Vagina (tissue), 2 donors: ENCODE results near the gene MRGPRE.
"Not testable (repeated sequence)": the region's sequence is repeated elsewhere in the genome, so short reads cannot be mapped to it uniquely, and the experiment has no call there.

Experiments
- POLR2A ChIP-seq, 2 donors: fragments of 450-650 bp; IDR thresholded peaks; one replicate each; pipeline ENCODE4 v1.6.1; 2017; ENCODE audit warnings: antibody characterized with exemption in 2 of 2, mild to moderate bottlenecking in 2 of 2, moderate library complexity in 2 of 2
- POLR2AphosphoS5 ChIP-seq, 2 donors: sonication (generic); formaldehyde crosslinking; IDR thresholded peaks; one replicate each; pipeline ENCODE4 v1.9.0; 2017; ENCODE audit warnings: antibody characterized with exemption in 2 of 2, mild to moderate bottlenecking in 2 of 2, low read depth in 1 of 2; ENCODE audit not compliant: insufficient read depth in 1 of 2
- TF ChIP-seq, protein P1 (sequence below), 3 experiments: fragments of 450-650 bp in 2 of 3; fragments of 200-600 bp in 1 of 3; sonication (generic) in 1 of 3; IDR thresholded peaks; one replicate each; pipeline ENCODE4 v1.5.1; 2017 to 2019; ENCODE audit warnings: antibody characterized with exemption in 3 of 3, mild to moderate bottlenecking in 2 of 3, moderate library complexity in 2 of 3

- not testable (repeated sequence) for TF ChIP-seq POLR2AphosphoS5 (IDR thresholded peaks at IDR 0.05; ENCODE audit: insufficient read depth in 1 of 2, low read depth in 1 of 2); POLR2A (IDR thresholded peaks at IDR 0.05)
- TF ChIP-seq, protein P1, sequence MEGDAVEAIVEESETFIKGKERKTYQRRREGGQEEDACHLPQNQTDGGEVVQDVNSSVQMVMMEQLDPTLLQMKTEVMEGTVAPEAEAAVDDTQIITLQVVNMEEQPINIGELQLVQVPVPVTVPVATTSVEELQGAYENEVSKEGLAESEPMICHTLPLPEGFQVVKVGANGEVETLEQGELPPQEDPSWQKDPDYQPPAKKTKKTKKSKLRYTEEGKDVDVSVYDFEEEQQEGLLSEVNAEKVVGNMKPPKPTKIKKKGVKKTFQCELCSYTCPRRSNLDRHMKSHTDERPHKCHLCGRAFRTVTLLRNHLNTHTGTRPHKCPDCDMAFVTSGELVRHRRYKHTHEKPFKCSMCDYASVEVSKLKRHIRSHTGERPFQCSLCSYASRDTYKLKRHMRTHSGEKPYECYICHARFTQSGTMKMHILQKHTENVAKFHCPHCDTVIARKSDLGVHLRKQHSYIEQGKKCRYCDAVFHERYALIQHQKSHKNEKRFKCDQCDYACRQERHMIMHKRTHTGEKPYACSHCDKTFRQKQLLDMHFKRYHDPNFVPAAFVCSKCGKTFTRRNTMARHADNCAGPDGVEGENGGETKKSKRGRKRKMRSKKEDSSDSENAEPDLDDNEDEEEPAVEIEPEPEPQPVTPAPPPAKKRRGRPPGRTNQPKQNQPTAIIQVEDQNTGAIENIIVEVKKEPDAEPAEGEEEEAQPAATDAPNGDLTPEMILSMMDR (IDR thresholded peaks at IDR 0.05), result not testable (repeated sequence)
These were observed 29.6 kb upstream of the MRGPRE start for GRCh38 chr11:3261831-3262230.
